ENCODE measurements around the gene PEX7.
A peak's percentile ranks its signal among the peaks of the same experiment; 100 is the strongest.
"Not testable (repeated sequence)": the region's sequence is repeated elsewhere in the genome, so short reads cannot be mapped to it uniquely, and the experiment has no call there.

PEX7 gene

DNA sequence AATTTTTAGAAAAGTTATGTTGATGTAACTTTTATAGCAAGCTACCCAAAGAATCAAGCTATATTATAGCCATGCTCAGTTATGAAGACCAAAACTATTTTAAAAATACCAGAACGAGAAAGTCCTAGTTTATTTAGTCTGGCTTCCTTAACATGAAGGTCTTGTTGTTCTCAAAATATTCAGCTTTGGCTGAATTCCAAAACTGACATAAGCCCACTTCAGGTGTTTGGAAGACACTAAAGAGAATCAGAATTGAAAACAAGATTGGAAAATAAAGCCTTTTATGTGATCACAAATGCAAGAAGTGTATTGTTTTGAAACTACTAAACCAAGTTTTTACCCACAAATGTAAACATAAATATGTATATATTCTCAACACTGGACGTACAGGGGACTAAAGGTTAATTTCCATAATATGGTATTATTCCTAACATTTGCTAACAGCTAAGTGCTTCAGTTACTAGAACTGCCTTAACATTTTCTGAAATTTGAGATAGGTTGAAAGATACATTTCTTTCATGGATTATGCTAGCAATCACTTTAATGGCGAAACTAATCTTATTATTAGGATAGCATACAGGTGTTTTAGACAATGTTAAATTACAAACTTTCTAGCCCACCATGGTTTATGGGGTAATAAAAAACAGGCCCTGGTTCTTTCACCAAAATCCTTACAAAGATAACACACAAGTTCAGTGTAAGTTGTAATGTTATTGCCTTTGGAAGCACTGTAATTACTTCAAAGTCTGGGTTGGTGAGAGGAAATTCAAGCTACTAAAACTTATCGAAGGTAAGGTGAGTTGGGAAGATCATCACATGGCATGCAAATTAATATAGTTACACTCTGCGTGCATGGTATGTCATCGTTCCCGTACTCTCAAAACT is 31.7 kb upstream of the PEX7 start:
- DNase-seq (ENCODE audit: low spot score) = no peak

DNA sequence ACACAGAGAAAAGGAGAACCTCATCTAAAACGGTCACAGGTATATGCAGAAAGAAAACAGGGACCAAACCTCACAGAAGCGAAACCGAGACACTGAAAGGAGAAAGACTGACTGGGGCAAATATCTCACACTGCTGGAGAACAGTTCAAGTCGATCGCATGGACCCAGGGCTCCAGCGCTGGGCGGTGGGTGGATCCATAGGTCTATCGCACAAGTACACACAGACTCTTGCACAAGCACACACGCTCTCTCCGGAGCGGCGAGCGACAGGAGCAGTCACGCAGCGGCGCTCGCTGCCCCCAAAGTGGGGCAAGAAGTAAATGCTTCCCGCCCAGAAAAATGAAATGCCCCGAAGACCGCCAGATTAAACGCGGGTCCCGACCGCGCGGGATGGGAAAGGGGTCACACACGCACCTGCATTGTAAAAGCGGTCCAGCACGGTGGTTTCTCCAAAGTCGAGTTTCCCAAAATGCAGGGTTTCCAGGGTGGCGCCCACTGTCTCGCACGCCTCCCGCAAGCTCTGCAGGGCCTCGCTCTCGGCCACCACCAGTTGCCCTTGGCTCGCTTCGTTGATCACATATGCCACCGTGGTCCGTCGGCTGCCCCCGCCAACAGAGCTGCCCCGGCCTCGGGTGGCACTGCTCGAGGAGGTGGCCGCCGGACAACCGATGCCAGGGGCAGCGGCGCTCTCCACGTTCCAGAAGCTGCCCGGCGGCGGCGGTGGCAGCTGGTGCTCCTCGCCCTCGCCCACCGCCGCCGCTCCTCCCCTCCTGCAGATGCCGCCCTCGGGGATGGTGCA is 30.9 kb upstream of the PEX7 start:
- DNase-seq (ENCODE audit: low spot score) = no peak

DNA sequence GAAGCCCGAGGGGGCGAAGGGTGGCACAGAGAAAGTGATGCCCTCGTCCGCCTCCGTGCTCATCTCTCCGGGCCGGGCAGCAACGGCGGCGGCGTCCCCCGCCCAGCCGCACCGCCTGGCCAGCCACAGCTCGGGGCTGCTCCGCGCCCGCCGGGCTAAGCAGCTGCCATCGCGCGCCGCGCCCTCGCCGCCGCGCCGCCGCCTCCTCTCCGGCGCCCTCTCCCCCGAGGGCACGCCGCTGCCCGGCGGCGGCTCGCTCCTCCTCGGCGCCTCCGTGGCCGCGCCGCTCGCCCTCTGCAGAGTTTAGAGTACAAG is 30.3 kb upstream of the PEX7 start:
- no peak for DNase-seq (ENCODE audit: low spot score)

DNA sequence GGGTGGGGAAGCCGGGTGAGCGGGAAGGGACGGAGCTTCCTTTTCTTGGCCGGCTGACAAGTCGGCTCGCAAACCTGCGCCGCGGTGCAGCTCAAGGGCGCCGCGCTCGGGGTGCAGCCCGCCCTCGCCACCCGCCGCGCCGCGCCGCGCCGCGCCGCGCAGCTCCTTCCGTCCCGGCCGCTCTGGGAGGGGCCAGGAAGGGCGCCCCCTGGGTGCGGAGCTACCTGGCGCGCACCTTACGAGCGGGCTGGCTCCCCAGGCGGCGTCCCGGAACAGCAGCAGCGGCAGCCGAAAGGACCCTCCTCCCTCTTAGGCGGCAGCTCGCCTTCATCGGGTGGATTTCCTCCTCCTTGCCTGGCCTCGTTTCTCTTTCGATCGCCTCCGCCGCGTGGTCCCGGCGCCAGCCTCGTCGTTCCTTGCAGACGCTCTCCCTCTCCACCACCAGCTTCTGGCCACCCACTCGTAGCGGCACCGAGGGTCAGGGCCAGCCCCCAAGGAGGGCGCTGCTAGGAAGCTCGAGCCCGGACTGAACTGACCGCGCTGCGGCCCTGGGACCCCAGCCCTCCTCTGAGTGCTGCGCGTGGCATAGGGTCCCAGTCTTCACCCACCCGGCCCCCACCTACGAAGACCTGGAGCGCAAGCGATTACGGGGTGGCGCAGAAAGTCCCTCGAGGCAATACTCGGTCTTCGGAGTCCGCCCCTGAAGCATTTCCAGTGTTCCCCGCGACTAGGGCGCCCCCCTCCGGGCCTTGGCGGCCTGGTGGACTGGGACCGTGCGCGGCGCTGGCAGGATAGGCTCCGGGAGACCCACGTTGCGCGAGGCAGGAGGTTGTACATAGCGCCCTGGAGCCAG is 29.8 kb upstream of the PEX7 start, which contains the start of gene MAP3K5:
Gene MAP3K5 (minus strand): TSS at position 68 of the 853 bp plus-strand sequence. CDS start 320 bp downstream, outside the sequence.
- peak; percentile 88 for DNase-seq (ENCODE audit: low spot score)

DNA sequence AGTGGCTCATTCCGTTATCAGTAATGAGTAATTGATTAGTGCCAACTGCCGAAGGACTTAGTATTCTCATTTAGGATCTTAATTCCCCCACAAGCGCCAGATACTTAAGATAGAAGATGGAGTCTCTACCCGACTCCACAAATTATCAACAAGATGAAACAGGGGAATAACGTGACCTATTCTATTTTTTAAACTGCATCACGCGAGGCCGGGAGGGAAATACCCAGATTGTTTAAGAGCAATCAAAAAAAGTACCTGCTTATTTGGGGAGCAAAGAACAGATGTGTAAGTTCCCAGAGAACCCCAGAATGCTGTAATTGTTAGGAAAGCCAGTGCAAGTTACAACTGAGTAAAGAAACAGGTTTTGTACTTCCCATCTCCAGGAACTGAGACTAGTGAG is 29.0 kb upstream of the PEX7 start:
- DNase-seq (ENCODE audit: low spot score) = no peak

DNA sequence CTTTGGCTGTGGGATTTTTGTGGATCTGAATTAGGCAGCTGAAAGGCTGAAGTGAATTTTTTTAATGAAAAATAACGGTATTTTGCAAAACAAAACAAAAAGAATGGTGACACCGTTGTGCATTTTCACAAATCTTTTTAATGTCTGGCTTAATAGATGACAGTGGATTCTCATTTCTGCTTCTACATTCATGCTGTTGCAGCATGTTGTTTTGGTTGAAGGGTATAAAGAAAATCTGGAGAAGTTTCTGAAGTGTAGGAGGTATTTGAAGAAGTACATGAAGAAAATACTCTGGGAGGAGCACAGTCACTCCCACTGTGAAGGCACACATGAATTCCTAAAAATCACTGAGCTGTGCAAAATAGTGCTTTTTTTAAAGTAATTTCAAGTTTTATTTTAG is 27.0 kb upstream of the PEX7 start:
- DNase-seq (ENCODE audit: low spot score) = no peak

GRCh38 chr6:136795996-136796395 is 26.4 kb upstream of the PEX7 start:
- no peak for DNase-seq (ENCODE audit: low spot score)

- no peak for DNase-seq (ENCODE audit: low spot score)
These were observed 24.3 kb upstream of the PEX7 start for GRCh38 chr6:136798044-136798443.

- DNase-seq (ENCODE audit: low spot score) = no peak
These were observed 20.8 kb upstream of the PEX7 start for GRCh38 chr6:136801581-136801980.

- no peak for DNase-seq (ENCODE audit: low spot score)
These were observed 18.8 kb upstream of the PEX7 start for GRCh38 chr6:136803608-136804007.

DNA sequence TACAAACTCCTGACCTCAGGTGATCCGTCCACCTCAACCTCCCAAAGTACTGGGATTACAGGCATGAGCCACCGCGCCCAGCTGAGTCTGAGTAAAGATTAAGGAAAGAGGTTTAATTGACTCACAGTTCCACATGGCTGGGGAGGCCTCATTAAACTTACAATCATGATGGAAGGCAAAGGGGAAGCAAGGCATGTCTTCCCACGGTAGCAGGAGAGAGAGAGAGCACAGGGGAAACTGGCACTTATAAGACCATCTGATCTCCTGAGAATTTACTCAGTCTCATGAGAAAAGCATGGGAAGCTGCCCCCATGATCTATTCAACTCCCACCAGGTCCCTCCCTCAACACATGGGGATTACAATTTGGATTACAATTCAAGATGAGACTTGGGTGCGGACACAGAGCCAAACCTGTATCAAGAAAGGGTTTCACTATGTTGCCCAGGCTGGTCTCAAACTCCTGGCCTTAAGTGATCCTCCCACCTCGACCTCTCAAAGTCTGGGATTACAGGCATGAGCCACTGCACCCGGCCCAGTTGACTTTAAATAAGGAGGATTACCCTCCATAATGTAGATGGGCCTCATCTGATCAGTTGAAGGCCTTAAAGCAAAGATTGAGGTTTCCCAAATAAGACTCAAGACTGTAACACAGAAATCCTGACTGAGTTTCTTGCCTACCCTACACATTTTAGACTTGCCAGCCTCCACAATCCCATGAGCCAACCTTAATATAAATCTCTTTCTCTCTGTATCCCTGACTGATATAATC is 13.1 kb upstream of the PEX7 start:
- DNase-seq (ENCODE audit: low spot score) = no peak

DNA sequence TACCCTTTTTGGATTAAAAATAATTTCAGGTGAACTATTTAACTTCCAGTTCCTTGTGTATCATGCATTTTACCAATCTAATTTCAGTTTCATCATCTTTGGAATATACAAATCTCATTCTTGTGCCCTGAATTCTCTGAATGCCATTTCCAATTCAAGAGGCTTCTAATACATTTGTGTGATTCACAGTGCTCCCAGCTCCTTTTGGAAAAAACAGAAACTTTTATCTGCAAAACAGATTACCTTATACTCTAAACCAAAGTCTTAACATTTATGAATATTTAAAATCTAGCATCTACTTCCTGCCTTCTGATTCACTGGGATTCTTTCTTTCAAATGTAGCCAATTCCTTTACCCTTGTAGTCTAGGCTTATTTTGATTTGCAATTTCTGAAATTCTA is 11.1 kb upstream of the PEX7 start:
- DNase-seq (ENCODE audit: low spot score) = no peak

GRCh38 chr6:136812174-136812573 is 10.2 kb upstream of the PEX7 start:
- DNase-seq (ENCODE audit: low spot score) = no peak

GRCh38 chr6:136815608-136816007 is 6.8 kb upstream of the PEX7 start:
- not testable (repeated sequence) for DNase-seq (ENCODE audit: low spot score)

GRCh38 chr6:136816656-136817055 is 5.7 kb upstream of the PEX7 start:
- no peak for DNase-seq (ENCODE audit: low spot score)

DNA sequence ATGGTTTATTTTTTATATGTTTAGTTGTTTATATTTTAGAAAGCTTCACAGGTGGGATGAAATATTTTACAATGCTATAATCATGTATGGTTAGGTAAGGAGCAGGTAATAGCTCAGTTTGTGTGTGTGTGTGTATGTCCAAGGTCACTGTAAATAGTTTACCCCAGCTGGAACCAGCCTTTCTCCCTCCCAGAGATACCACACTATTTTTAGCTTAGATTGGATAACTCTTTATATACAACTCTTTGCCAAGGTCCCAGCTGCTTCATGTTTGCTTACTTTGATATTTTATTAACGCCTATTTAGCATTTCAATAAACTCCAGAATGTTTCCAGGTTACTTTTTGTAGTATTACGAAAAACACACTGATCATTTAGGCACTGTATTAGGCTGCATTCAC is 1.8 kb upstream of the PEX7 start:
- DNase-seq (ENCODE audit: low spot score) = no peak

GRCh38 chr6:136822046-136822375 is 381 bp upstream of the PEX7 start:
- peak; percentile 68 for DNase-seq (ENCODE audit: low spot score)

GRCh38 chr6:136823128-136823660 is 802 bp downstream of the PEX7 start:
- no peak for DNase-seq (ENCODE audit: low spot score)

GRCh38 chr6:136826216-136826615 is 3.8 kb downstream of the PEX7 start:
- no peak for DNase-seq (ENCODE audit: low spot score)

DNA sequence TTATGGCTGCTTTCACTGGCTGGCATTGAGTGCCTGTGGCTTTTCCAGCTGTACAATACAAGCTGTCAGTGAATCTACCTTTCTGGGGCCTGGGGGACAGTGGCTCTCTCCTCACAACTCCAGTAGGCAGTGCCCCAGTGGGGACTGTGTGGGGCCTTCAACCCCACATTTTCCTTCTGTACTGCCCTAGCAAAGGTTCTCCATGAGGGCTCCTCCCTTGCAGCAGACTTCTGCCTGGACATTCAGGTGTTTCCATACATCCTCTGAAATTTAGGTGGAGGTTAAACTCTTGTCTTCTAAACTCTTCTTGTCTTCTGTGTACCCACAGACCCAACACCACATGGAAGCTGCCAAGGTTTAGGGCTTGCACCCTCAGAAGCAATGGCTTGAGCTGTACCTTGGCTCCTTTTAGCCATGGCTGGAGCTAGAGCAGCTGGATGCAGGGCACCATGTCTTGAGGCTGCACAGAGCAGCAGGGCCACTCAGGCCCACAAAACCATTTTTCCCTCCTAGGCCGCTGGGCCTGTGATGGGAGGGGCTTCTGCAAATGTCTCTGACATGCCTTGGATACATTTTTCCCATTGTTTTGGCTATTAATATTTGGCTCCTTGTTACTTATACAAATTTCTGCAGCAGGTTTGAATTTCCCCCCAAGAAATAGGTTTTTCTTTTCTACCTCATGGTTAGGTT is 9.6 kb downstream of the PEX7 start:
- no peak for DNase-seq (ENCODE audit: low spot score)
